Activated T-helper 2 cell treated with anti-CD3 and anti-CD28 coated beads, Interferon-gamma antibody, Interleukin-2, Interleukin-4, amounts not matched to agents 10 μg/mL and 5 μg/mL and 100 μg/mL, durations not matched to agents 14 hours and 24 hours and 36 hours (primary cell): ENCODE data around the gene C16orf92. TPM values are rescaled to one million over a fixed set of nuclear protein-coding genes. Genes with fewer than 3 reads are reported as not detected.
"Not testable (repeated sequence)": the region's sequence is repeated elsewhere in the genome, so short reads cannot be mapped to it uniquely, and the experiment has no call there.

Experiments used
- DNase-seq: peaks from one replicate; pipeline ENCODE4 v3.0.0; 2021; ENCODE audit warnings: low spot score
- H3K27ac Mint-ChIP-seq: one replicate; pipeline ENCODE4 v1.8.0; 2021; ENCODE audit warnings: mixed read lengths
- H3K27me3 Mint-ChIP-seq: one replicate; pipeline ENCODE4 v1.8.0; 2021; ENCODE audit warnings: low read depth, mixed read lengths
- H3K36me3 Mint-ChIP-seq: one replicate; pipeline ENCODE4 v1.8.0; 2021; ENCODE audit warnings: low read depth, mixed read lengths
- H3K4me1 Mint-ChIP-seq: one replicate; pipeline ENCODE4 v1.8.0; 2021; ENCODE audit warnings: low read depth, mixed read lengths
- H3K4me3 Mint-ChIP-seq: one replicate; pipeline ENCODE4 v1.8.0; 2021; ENCODE audit warnings: low read depth, mild to moderate bottlenecking, moderate library complexity, mixed read lengths
- H3K9me3 Mint-ChIP-seq: one replicate; pipeline ENCODE4 v1.8.0; 2021; ENCODE audit warnings: mixed read lengths
- intact Hi-C: fragments of 100-400 bp; cut with micrococcal nuclease; formaldehyde crosslinking; loops from one replicate; pipeline ENCODE4 v1.15.1; 2023
- total RNA-seq: library from RNA; stranded (reverse); gene quantifications from 2 replicates; pipeline ENCODE4 v1.2.3, GENCODE V29; 2022

C16orf92 gene
- total RNA-seq, 1 donor from 2014 or later = not detected

- H3K27ac Mint-ChIP-seq, H3K36me3 Mint-ChIP-seq, H3K9me3 Mint-ChIP-seq, intact Hi-C loops, H3K4me1 Mint-ChIP-seq, DNase-seq, H3K4me3 Mint-ChIP-seq: not testable (repeated sequence)
- H3K27me3 Mint-ChIP-seq = peaks cover 22% of the 10 kb centered on the region
Measured at GRCh38 chr16:30015450-30015849, 7.5 kb upstream of the C16orf92 start.

DNA sequence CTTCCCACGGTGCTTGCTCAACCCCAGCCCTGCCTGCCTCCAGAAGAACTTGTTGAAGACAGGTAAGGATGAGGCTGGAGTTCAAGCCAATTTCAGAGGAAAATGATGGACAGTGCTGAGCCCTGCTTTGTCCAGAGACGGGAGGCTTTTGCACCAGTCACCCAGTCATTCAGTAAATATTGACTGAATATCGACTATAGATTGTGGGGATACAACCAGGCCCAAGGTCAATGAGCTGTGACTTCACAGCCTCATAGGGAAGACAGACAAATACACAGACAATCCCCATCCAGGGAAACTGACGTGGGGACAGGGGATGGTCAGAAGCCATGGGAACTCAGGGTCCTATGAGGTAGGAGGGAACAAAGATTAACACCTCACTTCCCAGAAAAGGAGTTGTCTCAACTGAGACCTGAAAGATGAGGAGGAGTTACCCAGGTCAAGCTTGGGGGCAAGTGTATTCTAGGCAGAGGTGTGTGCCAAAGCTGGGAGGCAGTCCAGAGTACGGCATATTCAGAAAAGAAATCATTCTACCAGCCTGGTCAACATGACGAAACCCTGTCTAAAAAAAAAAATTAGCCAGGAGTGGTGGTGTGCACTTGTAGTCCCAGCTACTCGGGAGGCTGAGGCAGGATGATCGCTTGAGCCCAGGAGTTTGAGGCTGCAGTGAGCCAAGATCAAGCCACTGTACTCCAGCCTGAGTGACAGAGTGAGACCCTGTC lies 6.3 kb upstream of the C16orf92 start:
- no peak overlapping the region for H3K27ac Mint-ChIP-seq
- peaks cover 10% of the 10 kb centered on the region for H3K4me1 Mint-ChIP-seq
- H3K27me3 Mint-ChIP-seq = peaks cover 26% of the 10 kb centered on the region
- no peak for DNase-seq
- intact Hi-C loops = no loop called here
- H3K9me3 Mint-ChIP-seq = no peaks in the 10 kb centered on the region
- no peak overlapping the region for H3K4me3 Mint-ChIP-seq
- no peaks in the 10 kb centered on the region for H3K36me3 Mint-ChIP-seq

DNA sequence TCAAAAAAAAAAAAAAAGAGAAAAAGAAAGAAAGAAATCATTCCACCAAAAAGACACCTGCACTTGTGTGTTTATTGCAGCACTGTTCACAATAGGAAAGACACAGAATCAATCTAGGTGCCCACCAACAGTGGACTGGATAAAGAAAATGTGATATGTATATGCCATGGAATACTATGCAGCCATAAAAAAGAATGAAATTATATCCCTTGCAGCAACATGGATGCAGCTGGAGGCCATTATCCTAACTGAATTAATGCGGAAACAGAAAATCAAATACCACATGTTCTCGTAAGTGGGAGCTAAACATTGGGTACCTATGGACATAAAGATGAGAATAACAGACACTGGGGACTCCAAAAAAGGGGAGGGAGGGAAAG lies 5.7 kb upstream of the C16orf92 start:
- intact Hi-C loops = no loop called here
- H3K27me3 Mint-ChIP-seq = peaks cover 21% of the 10 kb centered on the region
- no peak overlapping the region for H3K27ac Mint-ChIP-seq
- no peak for DNase-seq
- H3K4me1 Mint-ChIP-seq = peaks cover 7% of the 10 kb centered on the region
- no peaks in the 10 kb centered on the region for H3K36me3 Mint-ChIP-seq
- H3K4me3 Mint-ChIP-seq = no peak overlapping the region
- H3K9me3 Mint-ChIP-seq = no peaks in the 10 kb centered on the region

DNA sequence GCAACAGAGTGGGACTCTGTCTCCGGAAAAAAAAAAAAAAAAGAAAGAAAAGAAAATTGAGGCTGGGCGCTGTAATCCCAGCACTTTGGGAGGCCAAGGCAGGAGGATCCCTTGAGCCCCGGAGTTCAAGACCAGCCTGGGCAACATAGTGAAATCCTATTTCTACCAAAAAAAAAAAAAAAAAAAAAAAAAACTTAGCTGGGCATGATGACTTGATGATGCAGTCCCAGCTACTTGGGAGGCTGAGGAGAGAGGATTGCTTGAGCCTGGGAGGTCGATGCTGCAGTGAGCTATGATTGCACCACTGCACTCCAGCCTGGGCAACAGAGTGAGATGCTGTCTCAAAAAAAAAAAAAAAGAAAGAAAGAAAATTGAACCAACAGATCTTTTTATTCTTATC lies 5.1 kb upstream of the C16orf92 start:
- H3K4me3 Mint-ChIP-seq, H3K27ac Mint-ChIP-seq, H3K4me1 Mint-ChIP-seq, intact Hi-C loops, H3K9me3 Mint-ChIP-seq, DNase-seq, H3K36me3 Mint-ChIP-seq: not testable (repeated sequence)
- H3K27me3 Mint-ChIP-seq = peaks cover 18% of the 10 kb centered on the region

GRCh38 chr16:30018731-30019158 lies 4.3 kb upstream of the C16orf92 start:
- no peaks in the 10 kb centered on the region for H3K36me3 Mint-ChIP-seq
- no peak overlapping the region for H3K4me3 Mint-ChIP-seq
- DNase-seq = no peak
- intact Hi-C loops = no loop called here
- peaks cover 7% of the 10 kb centered on the region for H3K4me1 Mint-ChIP-seq
- H3K9me3 Mint-ChIP-seq = no peaks in the 10 kb centered on the region
- H3K27me3 Mint-ChIP-seq = peaks cover 18% of the 10 kb centered on the region
- H3K27ac Mint-ChIP-seq = no peak overlapping the region

- H3K36me3 Mint-ChIP-seq = no peaks in the 10 kb centered on the region
- no peak overlapping the region for H3K4me3 Mint-ChIP-seq
- intact Hi-C loops = loop anchor here (10.0 kb wide), 1 partner anchor 149 kb away; no protein-coding TSS in a partner anchor
- DNase-seq = no peak
- H3K4me1 Mint-ChIP-seq = peaks cover 7% of the 10 kb centered on the region
- H3K27me3 Mint-ChIP-seq = peaks cover 30% of the 10 kb centered on the region
- no peaks in the 10 kb centered on the region for H3K9me3 Mint-ChIP-seq
- H3K27ac Mint-ChIP-seq = no peak overlapping the region
Measured at GRCh38 chr16:30023586-30023985, 588 bp downstream of the C16orf92 start.

DNA sequence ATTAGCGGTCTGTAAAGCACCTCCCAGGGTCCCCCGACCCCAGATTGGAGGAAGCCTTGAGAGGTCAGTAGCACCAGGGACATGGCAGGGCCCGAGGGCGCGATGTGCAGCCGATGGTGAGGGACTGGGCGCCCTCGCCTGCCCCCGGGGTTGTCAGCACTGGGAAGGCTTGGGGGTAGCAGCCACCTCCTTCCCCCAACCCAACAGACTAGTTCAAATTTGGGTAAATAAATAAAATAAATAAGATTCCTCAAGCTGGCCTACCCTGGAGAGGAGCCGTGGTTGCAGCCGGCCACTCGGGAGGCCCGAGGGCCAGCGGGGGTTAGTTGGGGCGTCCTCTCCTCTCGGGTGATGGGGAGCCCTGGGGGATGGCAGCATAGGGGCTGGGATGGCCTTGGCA lies 1.5 kb downstream of the C16orf92 start:
- intact Hi-C loops = loop anchor here (10.0 kb wide), 1 partner anchor 150 kb away; no protein-coding TSS in a partner anchor
- H3K36me3 Mint-ChIP-seq = no peaks in the 10 kb centered on the region
- H3K4me1 Mint-ChIP-seq = peaks cover 5% of the 10 kb centered on the region
- H3K27me3 Mint-ChIP-seq = peaks cover 33% of the 10 kb centered on the region
- no peaks in the 10 kb centered on the region for H3K9me3 Mint-ChIP-seq
- no peak overlapping the region for H3K4me3 Mint-ChIP-seq
- DNase-seq = no peak
- no peak overlapping the region for H3K27ac Mint-ChIP-seq

GRCh38 chr16:30025156-30025555 lies 2.2 kb downstream of the C16orf92 start:
- H3K36me3 Mint-ChIP-seq = no peaks in the 10 kb centered on the region
- H3K4me3 Mint-ChIP-seq = no peak overlapping the region
- intact Hi-C loops = loop anchor here (10.0 kb wide), 1 partner anchor 150 kb away; no protein-coding TSS in a partner anchor

DNA sequence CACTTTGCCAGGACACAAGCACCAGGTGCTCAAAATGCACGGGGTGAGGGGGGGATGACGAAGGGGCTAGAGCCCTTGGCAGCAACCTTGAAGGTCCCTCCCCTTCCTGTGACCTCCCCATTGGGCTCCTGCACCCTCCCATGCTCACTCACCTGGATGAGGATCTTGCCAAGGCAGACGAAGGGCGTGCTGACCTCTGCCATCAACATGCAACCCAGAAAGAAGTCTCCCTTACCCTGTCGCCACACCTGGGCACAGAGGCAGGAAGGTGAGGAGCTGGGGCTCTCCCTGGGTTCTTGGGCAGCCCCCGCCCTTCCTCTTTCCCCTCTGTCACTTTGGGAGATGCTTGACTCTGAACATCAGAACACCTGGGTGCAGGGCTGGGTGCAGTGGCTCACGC lies 2.6 kb downstream of the C16orf92 start:
- Mint-ChIP-seq H3K4me3 (no peak overlapping the region), H3K4me1 (peaks cover 4% of the 10 kb centered on the region), H3K27ac (no peak overlapping the region), H3K36me3 (no peaks in the 10 kb centered on the region), H3K9me3 (no peaks in the 10 kb centered on the region), H3K27me3 (peaks cover 41% of the 10 kb centered on the region)
- intact Hi-C loops = loop anchor here (10.0 kb wide), 1 partner anchor 151 kb away; no protein-coding TSS in a partner anchor
- DNase-seq = no peak

More at GRCh38 chr16:30025156-30025555, 2.2 kb downstream of the C16orf92 start:
- Mint-ChIP-seq H3K27me3 (peaks cover 41% of the 10 kb centered on the region), H3K4me1 (peaks cover 5% of the 10 kb centered on the region), H3K9me3 (no peaks in the 10 kb centered on the region), H3K27ac (no peak overlapping the region)
- DNase-seq = no peak

GRCh38 chr16:30026449-30026848 lies 3.5 kb downstream of the C16orf92 start:
- Mint-ChIP-seq H3K27ac (no peak overlapping the region), H3K4me3 (no peak overlapping the region), H3K9me3 (no peaks in the 10 kb centered on the region), H3K27me3 (peaks cover 39% of the 10 kb centered on the region), H3K36me3 (no peaks in the 10 kb centered on the region), H3K4me1 (no peaks in the 10 kb centered on the region)
- intact Hi-C loops = loop anchor here (10.0 kb wide), 1 partner anchor 152 kb away; no protein-coding TSS in a partner anchor
- DNase-seq = no peak

DNA sequence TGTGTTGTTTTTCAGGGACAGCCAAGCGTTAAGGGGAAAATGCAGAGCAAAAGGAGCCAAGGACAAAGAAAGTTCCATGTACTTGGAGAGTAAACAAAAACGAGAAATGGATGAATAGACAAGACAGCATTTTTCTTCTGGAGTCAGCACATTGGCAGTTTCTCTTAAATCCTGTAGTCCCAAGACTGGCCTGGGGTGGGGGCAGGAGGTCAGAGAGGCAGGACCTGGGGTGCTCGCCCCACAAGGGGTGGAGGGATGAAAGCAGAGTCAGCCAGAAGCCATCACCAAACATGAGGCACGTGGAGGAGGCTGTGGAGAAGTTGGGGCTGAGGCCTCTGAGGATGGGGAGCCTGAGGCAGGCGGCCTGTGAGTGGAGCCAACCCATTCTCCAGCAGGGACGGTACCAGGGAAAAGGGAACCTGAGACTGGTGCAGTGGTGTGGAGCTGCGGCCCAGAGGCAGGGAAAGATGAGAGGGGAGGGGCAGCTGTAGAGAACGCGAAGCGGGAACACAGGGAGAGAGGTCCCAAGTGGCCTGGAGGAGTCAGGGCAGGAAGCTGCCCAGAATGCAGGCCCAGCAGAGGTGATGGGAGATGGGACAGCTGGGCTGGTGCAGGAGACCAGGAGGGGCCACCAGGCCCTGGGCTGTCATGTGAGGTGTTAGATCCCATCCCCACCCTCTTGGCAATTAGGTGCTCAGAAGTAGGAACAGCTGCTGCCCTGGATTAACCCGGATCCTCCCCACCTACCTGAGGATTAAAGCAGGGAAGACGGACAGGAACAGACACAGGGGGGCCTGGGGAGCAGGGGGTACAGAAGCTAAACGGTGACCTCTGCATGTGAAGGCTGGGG lies 4.8 kb downstream of the C16orf92 start:
- intact Hi-C loops = loop anchor here (10.0 kb wide), 1 partner anchor 153 kb away; no protein-coding TSS in a partner anchor
- no peaks in the 10 kb centered on the region for H3K36me3 Mint-ChIP-seq
- DNase-seq = no peak
- peaks cover 46% of the 10 kb centered on the region for H3K27me3 Mint-ChIP-seq
- no peak overlapping the region for H3K27ac Mint-ChIP-seq
- no peaks in the 10 kb centered on the region for H3K9me3 Mint-ChIP-seq
- no peak overlapping the region for H3K4me3 Mint-ChIP-seq
- H3K4me1 Mint-ChIP-seq = peaks cover 4% of the 10 kb centered on the region

DNA sequence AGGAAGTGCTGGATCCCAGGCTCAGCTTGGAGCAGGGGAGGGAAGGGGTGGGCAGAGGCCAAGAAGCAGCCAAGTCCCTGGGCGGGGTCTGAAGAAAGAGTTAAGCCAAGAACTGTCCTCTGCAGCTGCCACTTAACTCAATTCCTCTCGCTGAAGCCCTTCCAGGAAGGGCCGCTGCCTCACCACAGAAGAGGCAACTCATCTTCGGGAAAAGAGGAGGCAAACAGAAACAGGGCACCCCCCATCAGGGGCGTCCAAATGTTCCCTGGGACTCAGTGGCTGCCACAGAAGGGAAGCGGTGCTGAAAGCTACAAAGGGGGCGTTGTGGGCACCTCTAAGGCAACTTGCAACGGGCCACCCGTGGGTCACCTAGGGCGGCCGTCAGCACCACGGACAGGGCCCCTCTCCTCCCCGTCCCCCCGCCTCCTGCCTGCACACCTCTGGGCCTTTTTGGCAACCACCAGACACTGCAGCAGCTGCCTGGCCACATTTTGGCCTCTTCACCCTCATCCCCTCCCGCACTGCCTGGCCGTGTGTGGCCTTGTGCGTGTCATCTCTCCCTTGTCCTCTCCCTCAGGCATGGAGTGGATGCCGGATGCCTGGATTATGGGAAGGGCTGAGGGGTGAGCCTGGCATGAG lies 5.6 kb downstream of the C16orf92 start:
- intact Hi-C loops = loop anchor here (10.0 kb wide), 1 partner anchor 154 kb away; no protein-coding TSS in a partner anchor
- Mint-ChIP-seq H3K27ac (no peak overlapping the region), H3K4me3 (no peak overlapping the region), H3K27me3 (peaks cover 46% of the 10 kb centered on the region), H3K4me1 (peaks cover 4% of the 10 kb centered on the region), H3K36me3 (no peaks in the 10 kb centered on the region), H3K9me3 (no peaks in the 10 kb centered on the region)
- DNase-seq = no peak
